Activated CD4-positive, alpha-beta T cell treated with anti-CD3 and anti-CD28 coated beads, Interleukin-2, amount 50 U/mL, for 1 hour (primary cell): ENCODE measurements around the gene ITPK1.

Experiments
- DNase-seq: peaks from one replicate; pipeline ENCODE4 v3.0.0-alpha.2; 2020

ITPK1 gene

GRCh38 chr14:93057586-93058280, 58.0 kb downstream of the ITPK1 start:
- no peak for DNase-seq

- DNase-seq = no peak
These were observed 58.7 kb downstream of the ITPK1 start for GRCh38 chr14:93056840-93057585.

- DNase-seq = no peak
These were observed 59.4 kb downstream of the ITPK1 start for GRCh38 chr14:93056166-93056839.

- DNase-seq = no peak
These were observed 60.0 kb downstream of the ITPK1 start for GRCh38 chr14:93055651-93056115.

GRCh38 chr14:93054876-93055275, 60.8 kb downstream of the ITPK1 start:
- no peak for DNase-seq

GRCh38 chr14:93054006-93054405, 61.7 kb downstream of the ITPK1 start:
- no peak for DNase-seq

- no peak for DNase-seq
These were observed 63.9 kb downstream of the ITPK1 start for GRCh38 chr14:93051600-93052546.

GRCh38 chr14:93050761-93051160, 65.0 kb downstream of the ITPK1 start:
- DNase-seq = no peak

- DNase-seq = no peak
These were observed 65.8 kb downstream of the ITPK1 start for GRCh38 chr14:93049867-93050331.

- no peak for DNase-seq
These were observed 66.4 kb downstream of the ITPK1 start for GRCh38 chr14:93049315-93049714.

GRCh38 chr14:93048843-93049242, 66.9 kb downstream of the ITPK1 start:
- no peak for DNase-seq

GRCh38 chr14:93047661-93048060, 68.1 kb downstream of the ITPK1 start:
- no peak for DNase-seq

- no peak for DNase-seq
These were observed 68.6 kb downstream of the ITPK1 start for GRCh38 chr14:93047157-93047556.

GRCh38 chr14:93046705-93047050, 69.0 kb downstream of the ITPK1 start:
- DNase-seq = no peak

- no peak for DNase-seq
These were observed 69.6 kb downstream of the ITPK1 start for GRCh38 chr14:93045965-93046704.

GRCh38 chr14:93045211-93045674, 70.5 kb downstream of the ITPK1 start:
- DNase-seq = no peak

GRCh38 chr14:93044556-93044955, 71.2 kb downstream of the ITPK1 start:
- DNase-seq = no peak

GRCh38 chr14:93044121-93044520, 71.6 kb downstream of the ITPK1 start:
- no peak for DNase-seq

GRCh38 chr14:93042968-93043940, 72.5 kb downstream of the ITPK1 start:
- no peak for DNase-seq

GRCh38 chr14:93041830-93042229, 73.9 kb downstream of the ITPK1 start:
- no peak for DNase-seq

GRCh38 chr14:93040982-93041381, 74.7 kb downstream of the ITPK1 start:
- no peak for DNase-seq
